Spleen (tissue), 7 donors: Measurements from ENCODE around the gene LETMD1.

Source experiments
- CTCF ChIP-seq, 11 experiments: fragments of 200-600 bp in 7 of 11; fragments of 450-650 bp in 4 of 11; sonication (generic) in 4 of 11; IDR thresholded peaks in 8 of 11; conservative IDR thresholded peaks in 3 of 11; 1 replicate in 7 of 11; 2 replicates in 4 of 11; pipeline versions ENCODE4 v1.4.0 to v1.8.0; 2016 to 2021; ENCODE audit warnings: antibody characterized with exemption in 11 of 11, inconsistent platforms in 4 of 11, mild to moderate bottlenecking in 1 of 11
- POLR2A ChIP-seq, 3 donors: fragments of 450-650 bp; IDR thresholded peaks; one replicate each; pipeline ENCODE4 v1.5.1; 2017; ENCODE audit warnings: antibody characterized with exemption in 3 of 3, mild to moderate bottlenecking in 1 of 3
- POLR2AphosphoS5 ChIP-seq, 3 donors: sonication (generic); formaldehyde crosslinking; IDR thresholded peaks; one replicate each; pipeline ENCODE4 v1.5.1; 2017; ENCODE audit warnings: antibody characterized with exemption in 3 of 3
- donor health status: DM: no; HTN: no; CAD: no; lungs with moderate emphysema.
- donor health status: DM: no; HTN: no; CAD: no.
- donor health status: DM: no; HTN: no; CAD: no.

- no peak for TF ChIP-seq CTCF (IDR thresholded peaks at IDR 0.05 in 8 of 11, conservative IDR thresholded peaks at IDR 0.05 in 3 of 11)
- TF ChIP-seq POLR2A (IDR thresholded peaks at IDR 0.05): no peak
- no peak for TF ChIP-seq POLR2AphosphoS5 (IDR thresholded peaks at IDR 0.05)
Measured at GRCh38 chr12:51056242-51056641, 8.1 kb downstream of the LETMD1 start.
